A549 (cell line): ENCODE results near the gene SKI.

ENCODE experiments used
- BHLHE40 ChIP-seq: IDR thresholded peaks from 2 replicates; pipeline ENCODE4 v1.6.1; 2012; ENCODE audit warnings: low read depth, low read length, inconsistent platforms
- GATA3 ChIP-seq: IDR thresholded peaks from 2 replicates; pipeline ENCODE4 v1.6.1; 2012; ENCODE audit warnings: borderline replicate concordance
- HDAC2 ChIP-seq: fragments of 200-600 bp; sonication (generic); IDR thresholded peaks from 2 replicates; pipeline ENCODE4 v1.6.1; 2016
- MYC ChIP-seq: IDR thresholded peaks from 2 replicates; pipeline ENCODE4 v1.6.1; 2012; ENCODE audit warnings: mild to moderate bottlenecking, inconsistent platforms, low read length, improper control_type of control experiment, borderline replicate concordance
- POLR2A ChIP-seq: IDR thresholded peaks from 2 replicates; pipeline ENCODE4 v1.6.1; 2012; ENCODE audit warnings: mild to moderate bottlenecking, low read length
- TP53 ChIP-seq: fragments of 250-450 bp; sonication (Bioruptor Pico); IDR thresholded peaks from 2 replicates; pipeline ENCODE4 v1.5.0; 2021; ENCODE audit warnings: mild to moderate bottlenecking, moderate library complexity
- ZFP36 ChIP-seq: fragments of 450-650 bp; IDR thresholded peaks from 2 replicates; pipeline ENCODE4 v1.6.1; 2014; ENCODE audit warnings: borderline replicate concordance; ENCODE audit not compliant: partially characterized antibody
- TF ChIP-seq, protein P1 (sequence below): fragments of >200 bp; sonication (Bioruptor Twin); formaldehyde crosslinking; IDR thresholded peaks from 3 replicates; pipeline ENCODE4 v1.5.1; 2016
- TF ChIP-seq, protein P2 (sequence below): fragments of 200-600 bp; sonication (generic); IDR thresholded peaks from 2 replicates; pipeline ENCODE4 v1.6.1; 2016; ENCODE audit warnings: antibody characterized with exemption, mild to moderate bottlenecking, moderate library complexity

DNA sequence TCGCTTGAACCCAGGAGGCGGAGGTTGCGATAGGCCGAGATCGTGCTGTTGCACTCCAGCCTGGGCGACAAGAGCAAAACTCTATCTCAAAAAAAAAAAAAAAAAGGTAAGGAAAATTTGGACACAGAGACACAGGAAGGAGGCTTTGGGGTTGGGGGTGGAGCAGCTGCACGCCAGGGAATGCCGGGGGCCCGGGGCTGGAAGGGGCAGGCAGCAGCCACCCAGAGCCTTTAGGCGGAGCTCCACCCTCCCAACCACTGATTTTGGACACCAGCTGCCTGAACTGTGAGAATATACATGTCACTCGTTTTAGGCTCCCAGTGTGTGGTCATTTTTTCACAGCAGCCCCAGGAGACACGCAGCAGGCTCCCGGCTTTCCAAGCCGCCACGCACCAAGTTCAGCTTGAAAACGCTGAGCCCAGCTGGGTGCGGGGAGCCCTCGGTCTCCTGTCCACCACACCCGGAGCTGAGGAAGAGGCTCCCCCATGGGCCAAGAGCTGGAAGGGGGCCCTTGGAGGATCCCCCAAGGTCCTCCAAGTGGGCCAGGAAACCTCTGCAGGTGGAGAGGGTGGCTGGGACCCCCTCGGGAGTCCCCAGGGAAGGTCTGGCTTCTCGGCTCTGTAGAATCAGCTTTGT, 27.7 kb upstream of the SKI start:
- TF ChIP-seq GATA3 (no peak), POLR2A (no peak), HDAC2 (no peak), MYC (no peak), ZFP36 (no peak), TP53 (CRISPR knock-in tag) (no peak), BHLHE40 (no peak)
- TF ChIP-seq, protein P1, sequence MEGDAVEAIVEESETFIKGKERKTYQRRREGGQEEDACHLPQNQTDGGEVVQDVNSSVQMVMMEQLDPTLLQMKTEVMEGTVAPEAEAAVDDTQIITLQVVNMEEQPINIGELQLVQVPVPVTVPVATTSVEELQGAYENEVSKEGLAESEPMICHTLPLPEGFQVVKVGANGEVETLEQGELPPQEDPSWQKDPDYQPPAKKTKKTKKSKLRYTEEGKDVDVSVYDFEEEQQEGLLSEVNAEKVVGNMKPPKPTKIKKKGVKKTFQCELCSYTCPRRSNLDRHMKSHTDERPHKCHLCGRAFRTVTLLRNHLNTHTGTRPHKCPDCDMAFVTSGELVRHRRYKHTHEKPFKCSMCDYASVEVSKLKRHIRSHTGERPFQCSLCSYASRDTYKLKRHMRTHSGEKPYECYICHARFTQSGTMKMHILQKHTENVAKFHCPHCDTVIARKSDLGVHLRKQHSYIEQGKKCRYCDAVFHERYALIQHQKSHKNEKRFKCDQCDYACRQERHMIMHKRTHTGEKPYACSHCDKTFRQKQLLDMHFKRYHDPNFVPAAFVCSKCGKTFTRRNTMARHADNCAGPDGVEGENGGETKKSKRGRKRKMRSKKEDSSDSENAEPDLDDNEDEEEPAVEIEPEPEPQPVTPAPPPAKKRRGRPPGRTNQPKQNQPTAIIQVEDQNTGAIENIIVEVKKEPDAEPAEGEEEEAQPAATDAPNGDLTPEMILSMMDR, result no peak
- TF ChIP-seq, protein P2, sequence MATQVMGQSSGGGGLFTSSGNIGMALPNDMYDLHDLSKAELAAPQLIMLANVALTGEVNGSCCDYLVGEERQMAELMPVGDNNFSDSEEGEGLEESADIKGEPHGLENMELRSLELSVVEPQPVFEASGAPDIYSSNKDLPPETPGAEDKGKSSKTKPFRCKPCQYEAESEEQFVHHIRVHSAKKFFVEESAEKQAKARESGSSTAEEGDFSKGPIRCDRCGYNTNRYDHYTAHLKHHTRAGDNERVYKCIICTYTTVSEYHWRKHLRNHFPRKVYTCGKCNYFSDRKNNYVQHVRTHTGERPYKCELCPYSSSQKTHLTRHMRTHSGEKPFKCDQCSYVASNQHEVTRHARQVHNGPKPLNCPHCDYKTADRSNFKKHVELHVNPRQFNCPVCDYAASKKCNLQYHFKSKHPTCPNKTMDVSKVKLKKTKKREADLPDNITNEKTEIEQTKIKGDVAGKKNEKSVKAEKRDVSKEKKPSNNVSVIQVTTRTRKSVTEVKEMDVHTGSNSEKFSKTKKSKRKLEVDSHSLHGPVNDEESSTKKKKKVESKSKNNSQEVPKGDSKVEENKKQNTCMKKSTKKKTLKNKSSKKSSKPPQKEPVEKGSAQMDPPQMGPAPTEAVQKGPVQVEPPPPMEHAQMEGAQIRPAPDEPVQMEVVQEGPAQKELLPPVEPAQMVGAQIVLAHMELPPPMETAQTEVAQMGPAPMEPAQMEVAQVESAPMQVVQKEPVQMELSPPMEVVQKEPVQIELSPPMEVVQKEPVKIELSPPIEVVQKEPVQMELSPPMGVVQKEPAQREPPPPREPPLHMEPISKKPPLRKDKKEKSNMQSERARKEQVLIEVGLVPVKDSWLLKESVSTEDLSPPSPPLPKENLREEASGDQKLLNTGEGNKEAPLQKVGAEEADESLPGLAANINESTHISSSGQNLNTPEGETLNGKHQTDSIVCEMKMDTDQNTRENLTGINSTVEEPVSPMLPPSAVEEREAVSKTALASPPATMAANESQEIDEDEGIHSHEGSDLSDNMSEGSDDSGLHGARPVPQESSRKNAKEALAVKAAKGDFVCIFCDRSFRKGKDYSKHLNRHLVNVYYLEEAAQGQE, result no peak
